OCI-LY7 (cell line): Measurements from ENCODE around the gene MPV17L2.

Source experiments
- CTCF ChIP-seq: fragments of 200-600 bp; sonication (generic); conservative IDR thresholded peaks from 2 replicates; pipeline ENCODE4 v1.5.1; 2014; ENCODE audit warnings: mild to moderate bottlenecking, antibody characterized with exemption, low read length, moderate library complexity, mixed read lengths
- EZH2phosphoT487 ChIP-seq: fragments of 200-600 bp; sonication (generic); IDR thresholded peaks from 2 replicates; pipeline ENCODE4 v1.6.1; 2018; ENCODE audit warnings: low read depth, borderline replicate concordance, mild to moderate bottlenecking, mixed run types, antibody characterized with exemption, low read length, moderate library complexity, mixed read lengths

DNA sequence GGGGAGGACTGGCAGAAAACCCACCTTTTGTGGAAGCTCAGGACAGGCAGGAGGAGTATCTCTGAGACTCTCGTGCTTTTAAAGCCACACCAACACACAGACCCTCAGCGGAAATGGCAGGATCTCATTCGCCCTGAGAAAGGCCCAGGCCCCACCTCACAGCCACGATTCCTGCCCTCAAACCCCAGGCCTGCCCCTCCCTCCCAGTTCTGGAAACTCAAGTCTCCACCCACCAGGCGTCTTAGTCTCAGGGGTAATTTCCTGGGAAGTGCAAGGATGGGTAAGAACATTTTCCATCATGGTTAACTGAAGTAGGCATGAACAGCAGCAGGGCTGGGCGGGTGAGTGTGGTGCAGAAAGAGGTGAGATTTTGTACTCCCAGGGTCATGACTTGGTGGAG lies 41.2 kb downstream of the MPV17L2 start:
- TF ChIP-seq CTCF (no peak), EZH2phosphoT487 (no peak)
